ENCODE data around the gene LIX1. TPM values are rescaled to one million over a fixed set of nuclear protein-coding genes. Genes with fewer than 3 reads are reported as not detected.

The LIX1 gene
- total and polyA plus RNA-seq, 2 donors (not counting 1 experiment from before 2014, with no cell fraction given), result not detected

- Histone ChIP-seq H3K9me3 (ENCODE audit: control insufficient read depth, insufficient read depth, low read depth, low read length) (no peaks in the 10 kb centered on the region), H3K4me3 (replicated peaks in 1 of 4; ENCODE audit: control extremely low read depth in 1 of 4, insufficient read depth in 1 of 4, low read depth in 3 of 4, low read length in 4 of 4) (no peak overlapping the region), H3K27me3 (ENCODE audit: control insufficient read depth, insufficient read depth, low read length) (no peaks in the 10 kb centered on the region), H3K27ac (ENCODE audit: insufficient read depth, low read length) (no peak overlapping the region), H2AFZ (ENCODE audit: low read length) (no peak overlapping the region), H3K79me2 (ENCODE audit: control insufficient read depth, insufficient read depth, low read length) (no peaks in the 10 kb centered on the region), H3K4me1 (ENCODE audit: control insufficient read depth, extremely low read depth, insufficient read depth, low read length) (no peaks in the 10 kb centered on the region), H4K20me1 (ENCODE audit: control insufficient read depth, extremely low read depth, insufficient read depth, low read length) (no peaks in the 10 kb centered on the region), H3K36me3 (ENCODE audit: control insufficient read depth, insufficient read depth, low read length) (no peaks in the 10 kb centered on the region), H3K4me2 (ENCODE audit: extremely low read depth, insufficient read depth, low read length) (no peak overlapping the region), H3K9ac (ENCODE audit: insufficient read depth, low read length) (no peak overlapping the region)
- TF ChIP-seq CTCF (conservative IDR thresholded peaks at IDR 0.05 in 1 of 2, IDR thresholded peaks at IDR 0.05 in 1 of 2; ENCODE audit: low read depth in 1 of 2, low read length in 2 of 2), result no peak
- no peak for TF ChIP-seq EZH2 (IDR thresholded peaks at IDR 0.05; ENCODE audit: low read length, missing control alignments)
- DNase-seq (ENCODE audit: low read depth in 2 of 2), result no peak
Measured at GRCh38 chr5:97150401-97150800, 8.0 kb upstream of the LIX1 start.

DNA sequence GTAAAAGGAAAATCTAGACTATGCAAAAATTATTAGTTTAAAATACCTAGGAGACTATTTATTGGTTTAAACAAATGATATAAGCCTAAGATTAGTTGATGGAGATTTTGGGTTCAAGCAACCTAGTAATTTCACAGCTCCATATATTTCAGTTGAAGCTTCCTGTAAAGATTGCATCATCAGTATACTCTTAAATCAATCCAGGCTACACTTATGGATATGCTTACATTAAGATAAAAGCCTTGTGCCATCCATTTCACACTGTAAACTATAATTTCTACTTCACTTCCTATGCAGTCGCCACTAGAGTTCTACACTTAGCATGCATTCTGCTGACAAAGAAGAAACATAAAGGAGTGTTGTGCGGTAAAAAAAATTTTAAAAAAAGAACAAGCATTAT, 7.3 kb upstream of the LIX1 start:
- H3K9me3 ChIP-seq (ENCODE audit: control insufficient read depth, insufficient read depth, low read depth, low read length), result no peaks in the 10 kb centered on the region
- no peaks in the 10 kb centered on the region for H3K79me2 ChIP-seq (ENCODE audit: control insufficient read depth, insufficient read depth, low read length)
- no peak overlapping the region for H2AFZ ChIP-seq (ENCODE audit: low read length)
- H3K4me1 ChIP-seq (ENCODE audit: control insufficient read depth, extremely low read depth, insufficient read depth, low read length), result no peaks in the 10 kb centered on the region
- no peaks in the 10 kb centered on the region for H3K36me3 ChIP-seq (ENCODE audit: control insufficient read depth, insufficient read depth, low read length)
- H3K4me3 ChIP-seq (replicated peaks in 1 of 4; ENCODE audit: control extremely low read depth in 1 of 4, insufficient read depth in 1 of 4, low read depth in 3 of 4, low read length in 4 of 4), result no peak overlapping the region
- no peaks in the 10 kb centered on the region for H4K20me1 ChIP-seq (ENCODE audit: control insufficient read depth, extremely low read depth, insufficient read depth, low read length)
- no peak overlapping the region for H3K9ac ChIP-seq (ENCODE audit: insufficient read depth, low read length)
- H3K4me2 ChIP-seq (ENCODE audit: extremely low read depth, insufficient read depth, low read length), result no peak overlapping the region
- no peaks in the 10 kb centered on the region for H3K27me3 ChIP-seq (ENCODE audit: control insufficient read depth, insufficient read depth, low read length)
- TF ChIP-seq CTCF (conservative IDR thresholded peaks at IDR 0.05 in 1 of 2, IDR thresholded peaks at IDR 0.05 in 1 of 2; ENCODE audit: low read depth in 1 of 2, low read length in 2 of 2) (no peak), EZH2 (IDR thresholded peaks at IDR 0.05; ENCODE audit: low read length, missing control alignments) (no peak)
- no peak for DNase-seq (ENCODE audit: low read depth in 2 of 2)
- H3K27ac ChIP-seq (ENCODE audit: insufficient read depth, low read length), result no peak overlapping the region

DNA sequence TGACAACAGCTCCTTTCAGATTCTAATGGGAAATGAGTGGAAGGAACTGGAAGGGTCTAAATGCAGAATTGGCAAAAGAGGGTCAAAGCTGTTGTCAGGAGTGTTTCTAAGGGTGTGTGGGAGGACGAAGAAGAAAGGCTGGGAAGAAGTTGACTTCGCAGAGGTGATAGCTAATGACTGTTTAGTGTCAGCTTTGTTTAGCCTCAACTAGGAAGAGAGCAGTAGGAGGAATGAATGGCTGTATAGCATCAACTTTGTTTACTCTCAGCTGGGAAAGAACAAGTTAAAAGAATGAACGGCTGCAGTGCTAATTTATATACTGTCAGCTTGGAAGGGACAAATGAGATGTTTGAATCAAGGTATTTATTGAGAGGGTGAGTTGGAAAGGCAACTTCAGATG, 5.9 kb upstream of the LIX1 start:
- H3K27ac ChIP-seq (ENCODE audit: insufficient read depth, low read length), result no peak overlapping the region
- no peak overlapping the region for H3K4me3 ChIP-seq (replicated peaks in 1 of 4; ENCODE audit: control extremely low read depth in 1 of 4, insufficient read depth in 1 of 4, low read depth in 3 of 4, low read length in 4 of 4)
- no peaks in the 10 kb centered on the region for H4K20me1 ChIP-seq (ENCODE audit: control insufficient read depth, extremely low read depth, insufficient read depth, low read length)
- H3K9me3 ChIP-seq (ENCODE audit: control insufficient read depth, insufficient read depth, low read depth, low read length), result no peaks in the 10 kb centered on the region
- no peaks in the 10 kb centered on the region for H3K27me3 ChIP-seq (ENCODE audit: control insufficient read depth, insufficient read depth, low read length)
- H3K4me2 ChIP-seq (ENCODE audit: extremely low read depth, insufficient read depth, low read length), result no peak overlapping the region
- TF ChIP-seq CTCF (conservative IDR thresholded peaks at IDR 0.05 in 1 of 2, IDR thresholded peaks at IDR 0.05 in 1 of 2; ENCODE audit: low read depth in 1 of 2, low read length in 2 of 2), result no peak
- no peak for TF ChIP-seq EZH2 (IDR thresholded peaks at IDR 0.05; ENCODE audit: low read length, missing control alignments)
- no peaks in the 10 kb centered on the region for H3K79me2 ChIP-seq (ENCODE audit: control insufficient read depth, insufficient read depth, low read length)
- no peaks in the 10 kb centered on the region for H3K4me1 ChIP-seq (ENCODE audit: control insufficient read depth, extremely low read depth, insufficient read depth, low read length)
- H3K9ac ChIP-seq (ENCODE audit: insufficient read depth, low read length), result no peak overlapping the region
- H3K36me3 ChIP-seq (ENCODE audit: control insufficient read depth, insufficient read depth, low read length), result no peaks in the 10 kb centered on the region
- no peak for DNase-seq (ENCODE audit: low read depth in 2 of 2)
- H2AFZ ChIP-seq (ENCODE audit: low read length), result no peak overlapping the region
